Measurements from ENCODE around the gene INPP4A.

INPP4A gene

GRCh38 chr2:98478088-98478551 is 33.5 kb downstream of the INPP4A start:
- no peak overlapping the region for H3K4me3 ChIP-seq (replicated peaks; ENCODE audit: insufficient read depth, low read length)
- H3K27me3 ChIP-seq (ENCODE audit: insufficient read depth, poor library complexity, severe bottlenecking), result no peaks in the 10 kb centered on the region
- H3K27ac ChIP-seq (replicated peaks), result no peak overlapping the region
- no peak for DNase-seq (ENCODE audit: low read depth in 1 of 2, low spot score in 1 of 2)
- no peak for TF ChIP-seq GABPA (IDR thresholded peaks at IDR 0.05; ENCODE audit: low read depth)

- peak in 1 of 2 experiments; percentile 67 for DNase-seq (ENCODE audit: low read depth in 1 of 2, low spot score in 1 of 2)
- Histone ChIP-seq H3K27ac (replicated peaks) (no peak overlapping the region), H3K27me3 (ENCODE audit: insufficient read depth, poor library complexity, severe bottlenecking) (no peaks in the 10 kb centered on the region), H3K4me3 (replicated peaks; ENCODE audit: insufficient read depth, low read length) (no peak overlapping the region)
- TF ChIP-seq REST (IDR thresholded peaks at IDR 0.05; ENCODE audit: insufficient replicate concordance, low read depth), result no peak
- peak; percentile 77 for TF ChIP-seq SPI1 (IDR thresholded peaks at IDR 0.05; ENCODE audit: borderline replicate concordance, low read depth)
These were observed 34.2 kb downstream of the INPP4A start for GRCh38 chr2:98478907-98479306.

- no peak overlapping the region for H3K27ac ChIP-seq (replicated peaks)
- DNase-seq (ENCODE audit: low read depth in 1 of 2, low spot score in 1 of 2), result no peak
- H3K4me3 ChIP-seq (replicated peaks; ENCODE audit: insufficient read depth, low read length), result no peak overlapping the region
- no peak for TF ChIP-seq REST (IDR thresholded peaks at IDR 0.05; ENCODE audit: insufficient replicate concordance, low read depth)
- no peak for TF ChIP-seq GABPA (IDR thresholded peaks at IDR 0.05; ENCODE audit: low read depth)
- TF ChIP-seq CTCF (IDR thresholded peaks at IDR 0.05; ENCODE audit: insufficient read depth, low read length), result no peak
- TF ChIP-seq POLR2AphosphoS5 (IDR thresholded peaks at IDR 0.05; ENCODE audit: low read depth), result no peak
- no peak for TF ChIP-seq SPI1 (IDR thresholded peaks at IDR 0.05; ENCODE audit: borderline replicate concordance, low read depth)
- no peaks in the 10 kb centered on the region for H3K27me3 ChIP-seq (ENCODE audit: insufficient read depth, poor library complexity, severe bottlenecking)
These were observed 34.7 kb downstream of the INPP4A start for GRCh38 chr2:98479371-98479770.

GRCh38 chr2:98479959-98480524 is 35.4 kb downstream of the INPP4A start:
- Histone ChIP-seq H3K27me3 (ENCODE audit: insufficient read depth, poor library complexity, severe bottlenecking) (no peaks in the 10 kb centered on the region), H3K4me3 (replicated peaks; ENCODE audit: insufficient read depth, low read length) (no peak overlapping the region), H3K27ac (replicated peaks) (no peak overlapping the region)
- no peak for DNase-seq (ENCODE audit: low read depth in 1 of 2, low spot score in 1 of 2)
- no peak for TF ChIP-seq CTCF (IDR thresholded peaks at IDR 0.05; ENCODE audit: insufficient read depth, low read length)

GRCh38 chr2:98480598-98480997 is 35.9 kb downstream of the INPP4A start:
- no peak overlapping the region for H3K4me3 ChIP-seq (replicated peaks; ENCODE audit: insufficient read depth, low read length)
- no peak for TF ChIP-seq SPI1 (IDR thresholded peaks at IDR 0.05; ENCODE audit: borderline replicate concordance, low read depth)
- no peak for TF ChIP-seq GABPA (IDR thresholded peaks at IDR 0.05; ENCODE audit: low read depth)
- no peak for TF ChIP-seq POLR2AphosphoS5 (IDR thresholded peaks at IDR 0.05; ENCODE audit: low read depth)
- no peak for TF ChIP-seq REST (IDR thresholded peaks at IDR 0.05; ENCODE audit: insufficient replicate concordance, low read depth)
- no peak for TF ChIP-seq CTCF (IDR thresholded peaks at IDR 0.05; ENCODE audit: insufficient read depth, low read length)
- H3K27ac ChIP-seq (replicated peaks), result no peak overlapping the region
- no peaks in the 10 kb centered on the region for H3K27me3 ChIP-seq (ENCODE audit: insufficient read depth, poor library complexity, severe bottlenecking)
- no peak for DNase-seq (ENCODE audit: low read depth in 1 of 2, low spot score in 1 of 2)

Data from HL-60 (cell line).